Measurements from ENCODE around the gene NKAPD1. TPM values are rescaled to one million over a fixed set of nuclear protein-coding genes. Genes with fewer than 3 reads are reported as not detected.

The NKAPD1 gene
- total and polyA plus RNA-seq, 8 donors, result 7.0 to 13.4 (median 8.7) TPM

DNA sequence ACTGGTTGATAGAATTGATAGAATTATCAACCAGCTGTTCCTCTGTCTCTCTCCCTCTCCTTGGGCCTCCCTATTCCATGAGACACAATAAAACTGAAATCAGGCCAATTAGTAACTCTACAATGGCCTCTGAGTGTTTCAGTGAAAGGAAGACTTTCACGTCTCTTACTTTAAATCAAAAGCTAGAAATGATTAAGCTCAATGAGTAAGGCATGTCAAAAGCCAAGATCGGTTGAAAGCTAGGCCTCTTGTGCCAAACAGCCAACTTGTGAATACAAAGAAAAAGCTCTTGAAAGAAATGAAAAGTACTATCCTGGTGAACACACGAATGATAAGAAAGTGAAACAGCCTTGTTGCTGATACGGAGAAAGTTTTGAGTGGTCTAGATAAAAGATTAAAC, 16.9 kb upstream of the NKAPD1 start:
- H3K9me3 ChIP-seq, result no peaks in the 10 kb centered on the region
- FAIRE-seq (no peak), DNase-seq (no peak), ATAC-seq (no peak)
- TF ChIP-seq, protein P1, sequence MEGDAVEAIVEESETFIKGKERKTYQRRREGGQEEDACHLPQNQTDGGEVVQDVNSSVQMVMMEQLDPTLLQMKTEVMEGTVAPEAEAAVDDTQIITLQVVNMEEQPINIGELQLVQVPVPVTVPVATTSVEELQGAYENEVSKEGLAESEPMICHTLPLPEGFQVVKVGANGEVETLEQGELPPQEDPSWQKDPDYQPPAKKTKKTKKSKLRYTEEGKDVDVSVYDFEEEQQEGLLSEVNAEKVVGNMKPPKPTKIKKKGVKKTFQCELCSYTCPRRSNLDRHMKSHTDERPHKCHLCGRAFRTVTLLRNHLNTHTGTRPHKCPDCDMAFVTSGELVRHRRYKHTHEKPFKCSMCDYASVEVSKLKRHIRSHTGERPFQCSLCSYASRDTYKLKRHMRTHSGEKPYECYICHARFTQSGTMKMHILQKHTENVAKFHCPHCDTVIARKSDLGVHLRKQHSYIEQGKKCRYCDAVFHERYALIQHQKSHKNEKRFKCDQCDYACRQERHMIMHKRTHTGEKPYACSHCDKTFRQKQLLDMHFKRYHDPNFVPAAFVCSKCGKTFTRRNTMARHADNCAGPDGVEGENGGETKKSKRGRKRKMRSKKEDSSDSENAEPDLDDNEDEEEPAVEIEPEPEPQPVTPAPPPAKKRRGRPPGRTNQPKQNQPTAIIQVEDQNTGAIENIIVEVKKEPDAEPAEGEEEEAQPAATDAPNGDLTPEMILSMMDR (IDR thresholded peaks at IDR 0.05), result no peak
- intact Hi-C loops (cut with DNase I), result no loop called here
- WGBS, 2 donors, result 73 to 86% methylated on average over 4 of the region's 4 CpGs
- no peaks in the 10 kb centered on the region for H3K4me1 ChIP-seq
- H3K27ac ChIP-seq, result no peak overlapping the region
- no peaks in the 10 kb centered on the region for H3K27me3 ChIP-seq
- peaks cover 0 to 31% (median 0%) of the 10 kb centered on the region in 3 donors for H3K36me3 ChIP-seq
- no peak overlapping the region for H3K4me3 ChIP-seq

DNA sequence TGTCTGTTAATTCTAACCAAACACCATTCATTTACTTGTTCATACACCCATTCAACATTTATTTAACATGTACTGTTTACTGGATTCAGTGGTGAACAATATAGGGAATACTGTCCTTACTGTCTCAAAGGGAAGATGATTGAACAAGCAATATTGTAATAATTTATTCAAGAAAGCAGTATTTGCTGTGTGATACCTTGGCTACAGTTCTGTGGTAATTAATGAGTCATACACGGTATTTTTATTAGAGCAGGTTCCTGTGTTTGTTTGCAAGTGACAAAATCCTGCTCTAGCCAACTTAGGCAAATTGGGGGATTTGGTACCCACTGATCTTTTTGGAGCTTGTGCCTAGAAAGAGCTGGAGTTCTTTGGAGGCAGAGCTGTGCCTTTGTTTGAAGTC, 16.0 kb upstream of the NKAPD1 start:
- H3K4me3 ChIP-seq, result no peak overlapping the region
- TF ChIP-seq, protein P1 (IDR thresholded peaks at IDR 0.05), result no peak
- no peak for DNase-seq
- no peaks in the 10 kb centered on the region for H3K9me3 ChIP-seq
- H3K4me1 ChIP-seq, result no peaks in the 10 kb centered on the region
- no peak overlapping the region for H3K27ac ChIP-seq
- FAIRE-seq, result no peak
- WGBS, 2 donors, result 22 to 44% methylated on average over 1 of the region's 1 CpG
- no peak for ATAC-seq
- intact Hi-C loops (cut with DNase I), result no loop called here
- H3K27me3 ChIP-seq, result no peaks in the 10 kb centered on the region
- peaks cover 0 to 28% (median 0%) of the 10 kb centered on the region in 3 donors for H3K36me3 ChIP-seq

DNA sequence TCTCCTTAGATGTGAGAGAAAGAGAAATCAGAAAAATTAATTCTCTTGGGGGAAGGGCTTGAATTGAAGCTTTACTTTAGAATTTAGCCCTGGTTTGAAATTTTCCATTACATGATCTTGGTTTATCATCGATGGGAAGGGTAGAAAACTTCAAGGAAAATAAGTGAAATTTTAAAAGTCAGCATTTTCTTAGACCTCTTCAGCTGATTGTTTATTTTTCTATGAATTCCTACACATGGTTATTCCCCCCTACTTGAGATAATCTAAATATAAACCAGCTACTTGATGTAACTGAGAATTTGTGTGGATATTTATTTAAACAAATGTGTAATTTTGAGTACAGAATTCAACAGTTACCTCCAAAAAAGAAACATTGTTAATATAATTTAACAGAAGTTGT, 11.2 kb upstream of the NKAPD1 start:
- no peak overlapping the region for H3K27ac ChIP-seq
- no peaks in the 10 kb centered on the region for H3K4me1 ChIP-seq
- no peaks in the 10 kb centered on the region for H3K27me3 ChIP-seq
- no peaks in the 10 kb centered on the region for H3K9me3 ChIP-seq
- TF ChIP-seq, protein P1 (IDR thresholded peaks at IDR 0.05), result no peak
- intact Hi-C loops (cut with DNase I), result no loop called here
- H3K4me3 ChIP-seq, result no peak overlapping the region
- ATAC-seq (no peak), DNase-seq (no peak), FAIRE-seq (no peak)
- WGBS, 2 donors, result 83 to 93% methylated on average over 1 of the region's 1 CpG
- peaks cover 0 to 18% (median 0%) of the 10 kb centered on the region in 3 donors for H3K36me3 ChIP-seq

DNA sequence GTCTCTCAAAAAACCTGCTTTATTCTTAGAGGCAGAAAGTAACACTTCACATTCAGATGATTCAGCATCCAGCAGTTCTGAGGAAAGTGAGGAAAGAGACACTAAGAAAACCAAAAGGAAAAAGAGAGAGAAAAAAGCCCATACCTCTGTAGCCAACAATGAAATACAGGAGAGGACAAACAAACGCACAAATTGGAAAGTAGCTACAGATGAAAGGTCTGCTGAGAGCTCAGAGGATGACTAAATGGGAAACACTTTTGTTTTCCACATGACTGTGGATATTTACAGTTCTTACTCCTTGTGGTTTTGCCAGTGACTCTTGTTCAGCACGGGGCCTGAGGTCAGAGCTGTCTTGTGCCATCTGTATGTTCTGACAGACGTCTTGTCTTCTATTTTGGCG, 8.6 kb downstream of the NKAPD1 start:
- 72 to 76% methylated on average over 4 of the region's 4 CpGs for WGBS, 2 donors
- ATAC-seq (no peak), DNase-seq (no peak), FAIRE-seq (no peak)
- Histone ChIP-seq H3K27me3 (no peaks in the 10 kb centered on the region), H3K9me3 (no peaks in the 10 kb centered on the region), H3K27ac (no peak overlapping the region), H3K4me1 (peaks cover 2 to 10% (median 3%) of the 10 kb centered on the region in 3 donors), H3K4me3 (no peak overlapping the region), H3K36me3 (peaks cover 0 to 55% (median 30%) of the 10 kb centered on the region in 3 donors)
- TF ChIP-seq, protein P1 (IDR thresholded peaks at IDR 0.05), result no peak
- intact Hi-C loops (cut with DNase I), result no loop called here

DNA sequence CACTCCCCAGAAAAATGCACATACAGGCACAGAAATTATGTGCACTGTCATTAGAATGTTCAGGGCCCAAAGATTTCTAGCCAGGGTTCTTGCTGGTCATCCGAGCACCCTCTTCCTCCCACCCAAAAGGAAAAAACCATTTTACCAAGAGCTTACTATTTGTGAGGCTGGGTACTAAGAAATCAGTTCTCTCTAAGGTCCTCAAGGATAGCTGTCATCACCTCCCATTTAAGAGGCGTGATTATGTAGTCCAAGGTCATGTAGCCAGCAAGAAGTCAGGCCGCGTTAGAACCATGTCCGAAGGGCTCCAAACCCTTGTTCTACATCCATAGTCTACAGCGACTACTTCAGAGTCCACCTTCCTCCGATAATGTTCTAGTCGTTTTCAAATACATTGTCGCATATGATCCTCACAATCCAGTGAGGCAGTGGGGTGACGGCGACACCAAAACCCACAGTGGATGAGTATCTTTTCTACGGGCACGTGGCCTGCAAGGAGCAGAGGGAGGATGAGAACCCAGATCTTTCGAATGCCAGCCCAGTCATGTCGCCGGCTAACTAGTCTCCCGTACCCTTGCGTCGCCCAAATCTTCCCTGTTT, 11.8 kb downstream of the NKAPD1 start:
- H3K9me3 ChIP-seq, result no peaks in the 10 kb centered on the region
- H3K4me1 ChIP-seq, result peaks cover 12 to 16% (median 15%) of the 10 kb centered on the region in 3 donors
- DNase-seq, result peak in 1 of 6 donors; percentile 18
- FAIRE-seq, result no peak
- H3K27me3 ChIP-seq, result no peaks in the 10 kb centered on the region
- peak overlapping the region in 3 of 4 donors; percentile 35 to 70 (median 67) for H3K27ac ChIP-seq
- H3K4me3 ChIP-seq, result peak overlapping the region; percentile 46 to 80 (median 64)
- TF ChIP-seq, protein P1 (IDR thresholded peaks at IDR 0.05), result no peak
- peak; percentile 30 to 70 (median 60) for ATAC-seq
- peaks cover 0 to 47% (median 27%) of the 10 kb centered on the region in 3 donors for H3K36me3 ChIP-seq
- intact Hi-C loops (cut with DNase I), result no loop called here
- 3 to 4% methylated on average over 19 of the region's 19 CpGs for WGBS, 2 donors

Data from pancreas (tissue), 10 donors.